ENCODE results near the gene SDK1. TPM values are rescaled to one million over a fixed set of nuclear protein-coding genes. Genes with fewer than 3 reads are reported as not detected.
A peak's percentile ranks its signal among the peaks of the same experiment; 100 is the strongest.

SDK1 gene
- total RNA-seq, 1 donor from 2014 or later: 16.7 TPM

DNA sequence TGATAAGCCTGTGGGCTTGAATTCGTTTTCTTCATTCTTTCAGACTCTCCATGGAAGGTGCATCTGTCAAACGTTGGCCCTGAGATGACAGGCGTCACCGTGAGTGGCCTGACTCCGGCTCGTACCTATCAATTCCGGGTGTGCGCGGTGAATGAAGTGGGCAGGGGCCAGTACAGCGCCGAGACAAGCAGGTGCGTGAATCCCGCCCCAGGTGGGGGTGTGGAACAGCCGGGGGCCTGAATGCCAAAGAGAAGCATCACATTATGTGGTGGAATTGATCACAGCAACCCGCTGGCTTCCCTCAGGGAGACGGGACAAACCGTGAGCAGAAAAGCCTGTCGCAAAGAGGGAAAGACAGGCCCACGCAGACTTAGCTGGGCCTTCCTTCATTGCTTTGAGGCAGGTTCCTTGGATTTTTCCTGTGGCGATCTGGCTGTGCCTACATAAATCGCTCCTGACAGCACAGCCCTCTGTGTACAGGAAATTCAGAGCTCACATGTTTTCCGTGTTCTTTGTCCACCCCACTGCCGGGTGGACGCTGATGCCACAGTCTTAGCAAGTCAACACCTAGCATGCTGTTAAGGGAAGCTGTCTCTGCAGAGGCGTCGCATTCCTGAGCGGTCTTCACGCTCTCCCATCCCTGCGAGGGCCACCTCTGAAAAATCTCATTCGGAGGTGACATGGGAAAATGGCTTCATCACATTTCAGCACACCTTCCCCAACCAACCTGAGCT is 710.0 kb downstream of the SDK1 start:
- intact Hi-C loops (cut with DNase I): no loop called here
- DNase-seq (ENCODE audit: extremely low spot score in 2 of 2): no peak
- no peaks in the 10 kb centered on the region for H3K36me3 ChIP-seq

DNA sequence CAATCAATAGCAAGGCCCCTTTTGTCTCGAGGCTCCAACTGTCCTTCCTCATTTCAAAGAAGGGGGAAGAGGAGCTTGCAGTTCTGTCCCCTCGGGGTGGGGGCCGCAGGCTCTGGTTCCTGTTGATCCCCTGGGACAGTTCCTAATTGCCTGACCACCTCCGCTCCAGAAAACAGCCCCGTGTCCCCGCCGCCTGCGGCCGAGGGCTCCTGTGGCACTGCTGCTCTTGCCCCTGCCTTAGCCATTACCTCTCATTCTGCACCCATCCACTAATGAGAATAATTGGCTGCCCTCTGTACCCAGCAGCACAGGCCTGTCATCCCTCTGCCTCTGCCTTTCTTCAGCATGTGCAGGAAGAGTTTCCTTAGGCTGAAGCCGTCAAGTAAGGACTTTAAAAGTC is 712.7 kb downstream of the SDK1 start:
- Histone ChIP-seq H3K4me3 (no peak overlapping the region), H3K27ac (no peak overlapping the region), H3K36me3 (peaks cover 0 to 8% of the 10 kb centered on the region in 2 donors), H3K9me3 (peaks cover 2% of the 10 kb centered on the region), H3K27me3 (no peaks in the 10 kb centered on the region), H3K4me1 (no peaks in the 10 kb centered on the region)
- DNase-seq (ENCODE audit: extremely low spot score in 2 of 2): peak in 1 of 2 donors; percentile 70
- no peak for TF ChIP-seq POLR2AphosphoS5 (IDR thresholded peaks at IDR 0.05; ENCODE audit: insufficient read depth in 1 of 2, low read depth in 1 of 2)
- TF ChIP-seq, protein P1, sequence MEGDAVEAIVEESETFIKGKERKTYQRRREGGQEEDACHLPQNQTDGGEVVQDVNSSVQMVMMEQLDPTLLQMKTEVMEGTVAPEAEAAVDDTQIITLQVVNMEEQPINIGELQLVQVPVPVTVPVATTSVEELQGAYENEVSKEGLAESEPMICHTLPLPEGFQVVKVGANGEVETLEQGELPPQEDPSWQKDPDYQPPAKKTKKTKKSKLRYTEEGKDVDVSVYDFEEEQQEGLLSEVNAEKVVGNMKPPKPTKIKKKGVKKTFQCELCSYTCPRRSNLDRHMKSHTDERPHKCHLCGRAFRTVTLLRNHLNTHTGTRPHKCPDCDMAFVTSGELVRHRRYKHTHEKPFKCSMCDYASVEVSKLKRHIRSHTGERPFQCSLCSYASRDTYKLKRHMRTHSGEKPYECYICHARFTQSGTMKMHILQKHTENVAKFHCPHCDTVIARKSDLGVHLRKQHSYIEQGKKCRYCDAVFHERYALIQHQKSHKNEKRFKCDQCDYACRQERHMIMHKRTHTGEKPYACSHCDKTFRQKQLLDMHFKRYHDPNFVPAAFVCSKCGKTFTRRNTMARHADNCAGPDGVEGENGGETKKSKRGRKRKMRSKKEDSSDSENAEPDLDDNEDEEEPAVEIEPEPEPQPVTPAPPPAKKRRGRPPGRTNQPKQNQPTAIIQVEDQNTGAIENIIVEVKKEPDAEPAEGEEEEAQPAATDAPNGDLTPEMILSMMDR (IDR thresholded peaks at IDR 0.05): no peak
- no peak for TF ChIP-seq POLR2A (IDR thresholded peaks at IDR 0.05)
- intact Hi-C loops (cut with DNase I): no loop called here

More for the DNA sequence above, 710.0 kb downstream of the SDK1 start:
- no peaks in the 10 kb centered on the region for H3K9me3 ChIP-seq
- TF ChIP-seq, protein P1 (IDR thresholded peaks at IDR 0.05): no peak
- TF ChIP-seq POLR2A (IDR thresholded peaks at IDR 0.05): no peak
- TF ChIP-seq POLR2AphosphoS5 (IDR thresholded peaks at IDR 0.05; ENCODE audit: insufficient read depth in 1 of 2, low read depth in 1 of 2): no peak
- no peak overlapping the region for H3K4me3 ChIP-seq
- H3K27me3 ChIP-seq: no peaks in the 10 kb centered on the region
- no peak overlapping the region for H3K27ac ChIP-seq
- H3K4me1 ChIP-seq: peaks cover 15% of the 10 kb centered on the region

DNA sequence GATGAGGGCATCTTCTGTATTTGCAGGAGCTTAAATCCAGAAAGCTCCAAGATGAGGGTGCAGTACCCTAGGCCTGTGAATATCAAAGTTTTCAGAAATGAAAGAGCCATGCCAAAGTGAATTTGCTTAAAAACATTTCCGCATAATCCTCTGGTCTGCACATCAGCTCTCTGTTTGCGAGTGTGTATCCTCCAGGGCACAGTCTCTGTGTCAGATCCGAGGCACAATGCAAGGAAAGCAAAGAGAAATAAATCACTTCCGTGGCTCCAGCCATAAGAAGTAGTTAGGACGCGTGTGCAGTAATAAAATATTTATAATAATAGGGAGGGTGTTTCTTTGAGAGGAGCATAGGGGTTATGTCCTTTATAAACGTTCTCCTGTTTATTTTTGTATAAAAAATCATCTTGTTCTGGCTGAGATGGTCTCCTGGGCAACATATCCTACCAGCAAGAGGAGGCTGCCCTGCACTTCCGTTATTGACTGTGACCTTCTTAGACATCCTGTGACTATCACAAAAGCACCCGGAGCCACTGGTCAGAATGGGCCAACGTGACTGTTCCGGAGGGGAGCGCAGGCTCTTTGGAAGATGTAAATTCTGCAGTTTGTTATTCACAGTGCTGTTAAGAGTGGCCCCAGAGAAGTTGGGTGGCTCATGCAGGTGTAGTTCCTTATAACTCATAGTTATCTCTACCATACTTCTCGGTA is 713.4 kb downstream of the SDK1 start:
- TF ChIP-seq, protein P1 (IDR thresholded peaks at IDR 0.05): no peak
- TF ChIP-seq POLR2A (IDR thresholded peaks at IDR 0.05): no peak
- TF ChIP-seq POLR2AphosphoS5 (IDR thresholded peaks at IDR 0.05; ENCODE audit: insufficient read depth in 1 of 2, low read depth in 1 of 2): no peak
- H3K27ac ChIP-seq: no peak overlapping the region
- DNase-seq (ENCODE audit: extremely low spot score in 2 of 2): peak; percentile 20 to 34
- no peaks in the 10 kb centered on the region for H3K4me1 ChIP-seq
- H3K4me3 ChIP-seq: no peak overlapping the region
- intact Hi-C loops (cut with DNase I): no loop called here
- peaks cover 7% of the 10 kb centered on the region for H3K9me3 ChIP-seq
- H3K36me3 ChIP-seq: peaks cover 0 to 8% of the 10 kb centered on the region in 2 donors
- H3K27me3 ChIP-seq: no peaks in the 10 kb centered on the region

DNA sequence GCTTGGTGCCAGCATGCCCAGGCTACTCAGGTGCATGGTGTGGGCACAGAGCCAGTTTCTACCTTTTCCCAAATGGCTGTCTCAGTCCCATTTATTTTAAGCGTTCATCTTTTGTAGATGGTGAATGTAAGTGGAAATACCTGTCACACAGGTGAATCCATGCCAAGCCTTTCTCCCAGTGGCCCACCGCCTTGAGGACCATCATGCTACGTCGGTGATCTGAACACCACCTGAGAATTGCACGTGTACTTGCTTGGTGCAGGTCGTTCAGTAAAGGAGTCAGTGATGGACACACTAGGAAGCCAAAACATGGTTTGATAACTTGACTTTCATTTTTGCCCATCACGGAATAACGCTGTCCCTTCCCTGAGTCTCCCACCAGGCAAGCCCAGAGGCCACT is 714.3 kb downstream of the SDK1 start:
- Histone ChIP-seq H3K9me3 (peaks cover 7% of the 10 kb centered on the region), H3K27ac (no peak overlapping the region), H3K4me3 (no peak overlapping the region), H3K36me3 (peaks cover 0 to 8% of the 10 kb centered on the region in 2 donors), H3K27me3 (no peaks in the 10 kb centered on the region), H3K4me1 (no peaks in the 10 kb centered on the region)
- peak; percentile 34 to 58 for DNase-seq (ENCODE audit: extremely low spot score in 2 of 2)
- no peak for TF ChIP-seq POLR2AphosphoS5 (IDR thresholded peaks at IDR 0.05; ENCODE audit: insufficient read depth in 1 of 2, low read depth in 1 of 2)
- TF ChIP-seq, protein P1 (IDR thresholded peaks at IDR 0.05): no peak
- intact Hi-C loops (cut with DNase I): no loop called here

DNA sequence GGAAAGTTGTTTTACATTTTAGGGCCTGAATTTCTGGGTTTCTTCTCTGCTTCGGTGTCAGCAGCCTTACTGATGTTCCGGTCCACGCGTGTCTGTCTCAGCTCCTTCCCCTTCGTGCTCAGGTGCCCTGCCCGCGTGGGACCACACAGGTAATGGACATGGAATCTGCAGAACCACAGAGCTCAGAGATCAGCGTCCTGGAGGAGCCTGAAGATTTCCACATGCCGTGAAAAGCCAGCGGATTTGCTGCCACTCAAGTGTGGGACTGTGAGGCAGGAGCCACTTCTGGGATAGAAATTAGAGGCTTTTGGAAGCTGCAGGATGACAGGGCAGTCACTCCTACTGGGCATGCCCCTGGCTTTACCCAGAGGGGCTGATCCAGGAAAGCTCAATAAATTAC is 714.9 kb downstream of the SDK1 start:
- H3K4me3 ChIP-seq: no peak overlapping the region
- H3K9me3 ChIP-seq: peaks cover 7% of the 10 kb centered on the region
- H3K27ac ChIP-seq: no peak overlapping the region
- H3K4me1 ChIP-seq: no peaks in the 10 kb centered on the region
- H3K36me3 ChIP-seq: peaks cover 0 to 8% of the 10 kb centered on the region in 2 donors
- TF ChIP-seq POLR2AphosphoS5 (IDR thresholded peaks at IDR 0.05; ENCODE audit: insufficient read depth in 1 of 2, low read depth in 1 of 2) (no peak), POLR2A (IDR thresholded peaks at IDR 0.05) (no peak)
- TF ChIP-seq, protein P1 (IDR thresholded peaks at IDR 0.05): no peak
- peak; percentile 34 to 58 for DNase-seq (ENCODE audit: extremely low spot score in 2 of 2)
- intact Hi-C loops (cut with DNase I): no loop called here
- H3K27me3 ChIP-seq: no peaks in the 10 kb centered on the region

All from vagina (tissue), 2 donors.